AG10803 (cell line): ENCODE measurements around the gene FLNA.

Source experiments
- DNase-seq: peaks from one replicate; pipeline ENCODE4 v3.0.0; 2010; ENCODE audit warnings: low read depth
- H3K4me3 ChIP-seq: 2 replicates; pipeline ENCODE4 v1.5.1; 2011; ENCODE audit warnings: mild to moderate bottlenecking, low read length, control low read depth
- TF ChIP-seq, protein P1 (sequence below): conservative IDR thresholded peaks from 2 replicates; pipeline ENCODE4 v1.5.1; 2011; ENCODE audit warnings: mild to moderate bottlenecking, low read length, control low read depth, inconsistent platforms

The FLNA gene

GRCh38 chrX:154365052-154365600 is 9.3 kb downstream of the FLNA start:
- DNase-seq, result no peak
- TF ChIP-seq, protein P1, sequence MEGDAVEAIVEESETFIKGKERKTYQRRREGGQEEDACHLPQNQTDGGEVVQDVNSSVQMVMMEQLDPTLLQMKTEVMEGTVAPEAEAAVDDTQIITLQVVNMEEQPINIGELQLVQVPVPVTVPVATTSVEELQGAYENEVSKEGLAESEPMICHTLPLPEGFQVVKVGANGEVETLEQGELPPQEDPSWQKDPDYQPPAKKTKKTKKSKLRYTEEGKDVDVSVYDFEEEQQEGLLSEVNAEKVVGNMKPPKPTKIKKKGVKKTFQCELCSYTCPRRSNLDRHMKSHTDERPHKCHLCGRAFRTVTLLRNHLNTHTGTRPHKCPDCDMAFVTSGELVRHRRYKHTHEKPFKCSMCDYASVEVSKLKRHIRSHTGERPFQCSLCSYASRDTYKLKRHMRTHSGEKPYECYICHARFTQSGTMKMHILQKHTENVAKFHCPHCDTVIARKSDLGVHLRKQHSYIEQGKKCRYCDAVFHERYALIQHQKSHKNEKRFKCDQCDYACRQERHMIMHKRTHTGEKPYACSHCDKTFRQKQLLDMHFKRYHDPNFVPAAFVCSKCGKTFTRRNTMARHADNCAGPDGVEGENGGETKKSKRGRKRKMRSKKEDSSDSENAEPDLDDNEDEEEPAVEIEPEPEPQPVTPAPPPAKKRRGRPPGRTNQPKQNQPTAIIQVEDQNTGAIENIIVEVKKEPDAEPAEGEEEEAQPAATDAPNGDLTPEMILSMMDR, result no peak
- no peak overlapping the region for H3K4me3 ChIP-seq

DNA sequence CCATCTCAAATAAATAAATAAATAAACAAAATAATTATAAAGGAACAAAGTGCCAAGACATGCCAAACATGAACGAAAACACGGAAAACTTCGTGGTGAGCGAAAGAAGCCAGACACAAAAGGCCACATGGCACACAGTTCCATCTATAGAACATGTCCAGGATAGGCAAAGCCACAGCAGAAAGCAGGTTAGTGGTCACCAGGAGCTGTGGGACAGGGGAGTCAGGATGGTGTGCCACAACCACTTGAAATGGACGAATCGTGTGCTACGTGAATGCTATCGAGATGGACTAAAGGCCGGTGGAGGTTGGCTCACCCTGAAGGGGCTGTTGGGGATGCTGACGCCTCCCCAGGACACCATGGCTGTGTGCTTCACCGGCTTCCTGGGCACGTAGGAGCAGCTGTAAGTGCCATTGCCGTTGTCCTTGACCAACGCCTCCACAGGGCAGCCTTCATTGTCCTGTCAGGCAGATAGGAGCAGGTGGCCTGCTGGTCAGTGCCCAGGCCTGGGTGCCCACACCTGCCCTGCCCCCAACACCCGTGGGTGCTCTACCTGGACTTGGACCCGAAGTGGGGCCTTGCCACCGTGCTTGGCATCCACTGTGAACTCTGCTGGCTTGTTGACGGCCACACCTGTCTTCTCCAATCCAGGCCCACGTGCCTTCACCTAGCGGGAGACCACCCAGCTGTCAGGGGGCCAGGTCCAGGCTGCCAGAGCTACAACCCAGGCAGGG is 10.6 kb downstream of the FLNA start:
- TF ChIP-seq, protein P1, result no peak
- no peak overlapping the region for H3K4me3 ChIP-seq
- no peak for DNase-seq

DNA sequence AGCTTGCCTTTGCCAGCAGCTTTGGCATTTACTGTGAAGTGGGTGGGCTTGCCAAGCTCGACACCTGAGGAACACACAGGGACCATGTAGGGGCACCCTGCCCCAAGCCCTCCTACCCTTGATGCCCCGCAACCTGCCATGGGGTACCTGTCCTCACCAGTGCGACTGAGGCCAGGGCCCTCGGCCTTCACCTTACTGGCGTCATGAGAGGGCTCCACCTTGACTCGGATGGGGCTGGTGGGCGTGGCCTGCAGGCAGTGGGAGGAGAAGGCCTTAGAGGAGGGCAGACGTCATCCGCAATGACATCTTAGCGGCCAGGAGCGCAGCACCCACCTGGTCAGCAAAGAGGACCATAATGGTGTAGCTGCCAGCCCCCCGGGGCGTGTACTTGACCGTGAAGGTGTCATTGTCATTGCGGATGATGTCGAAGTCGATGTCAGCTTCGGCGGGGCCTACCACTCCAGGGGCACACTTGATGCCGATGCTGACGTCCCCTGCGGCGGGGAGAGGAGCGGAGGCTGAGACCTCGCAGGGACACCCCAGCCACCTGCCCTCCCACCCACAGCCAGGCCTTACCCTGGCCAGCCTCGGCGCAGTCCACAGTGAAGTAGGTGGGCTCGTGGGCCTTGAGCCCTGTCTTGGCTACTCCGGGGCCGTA is 12.2 kb downstream of the FLNA start:
- H3K4me3 ChIP-seq, result no peak overlapping the region
- TF ChIP-seq, protein P1, result no peak
- no peak for DNase-seq

DNA sequence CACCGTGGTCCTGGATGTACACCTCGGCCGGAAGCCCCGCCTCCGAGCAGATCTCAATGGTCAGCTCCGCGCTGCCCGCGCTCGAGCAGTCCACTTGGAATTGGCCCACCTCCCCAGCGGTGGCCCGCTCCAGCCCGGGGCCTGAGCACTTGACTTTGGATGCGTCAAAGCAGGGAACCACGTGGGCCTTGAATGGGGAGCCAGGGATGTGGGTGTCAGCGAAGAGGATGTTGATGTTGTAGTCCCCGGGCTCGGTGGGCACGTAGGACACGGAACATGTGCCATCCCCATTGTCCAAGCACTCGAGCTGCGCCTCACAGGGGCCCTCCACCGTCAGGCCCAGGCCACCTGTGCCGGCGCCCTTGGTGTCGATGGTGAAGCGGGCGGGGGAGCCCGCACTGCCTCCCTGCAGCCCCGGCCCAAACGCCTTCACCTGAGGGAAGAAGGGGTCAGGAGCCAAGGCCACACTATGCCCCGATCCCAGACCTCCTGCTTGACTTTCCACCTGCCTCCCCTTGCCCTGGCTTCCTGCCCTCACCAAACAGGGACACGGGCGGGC is 14.2 kb downstream of the FLNA start:
- DNase-seq, result no peak
- TF ChIP-seq, protein P1, result no peak
- H3K4me3 ChIP-seq, result no peak overlapping the region

DNA sequence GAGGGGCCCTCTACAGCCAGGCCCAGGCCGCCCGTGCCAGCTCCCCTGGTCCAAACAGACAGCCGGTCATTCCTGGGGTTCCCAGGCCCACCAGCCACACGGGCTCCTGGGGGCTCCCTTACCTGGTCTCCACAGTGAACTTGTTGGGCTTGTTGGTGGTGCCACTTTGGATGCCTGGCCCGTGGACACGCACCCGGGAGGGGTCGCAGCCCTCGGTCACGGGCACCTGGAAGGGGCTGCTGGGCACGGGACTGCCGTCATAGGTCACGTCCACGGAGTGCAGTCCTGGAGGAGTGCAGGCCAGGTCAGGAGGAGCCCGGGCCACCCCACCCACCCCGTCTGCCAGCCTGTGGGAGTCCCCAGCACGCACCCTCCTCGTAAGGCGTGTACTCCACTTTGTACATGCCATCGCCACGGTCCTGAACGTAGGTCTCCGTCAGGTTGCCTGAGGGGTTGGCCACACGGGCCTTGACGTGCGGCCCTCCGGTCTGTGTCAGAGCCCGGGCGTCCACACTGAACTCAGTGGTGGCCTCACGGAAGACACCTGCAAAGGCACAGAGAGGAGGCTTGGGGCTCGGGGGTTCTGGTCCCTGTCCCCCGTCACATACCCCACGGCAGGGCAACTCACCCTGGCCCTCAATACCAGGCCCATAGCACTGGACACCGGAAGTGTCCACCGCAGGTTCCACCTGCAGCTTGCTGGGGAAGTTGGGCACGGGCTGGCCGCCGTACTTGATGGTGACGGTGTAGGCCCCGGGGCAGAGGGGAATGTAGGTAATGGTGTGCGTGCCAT is 14.9 kb downstream of the FLNA start:
- DNase-seq, result no peak
- H3K4me3 ChIP-seq, result no peak overlapping the region
- TF ChIP-seq, protein P1, result no peak

GRCh38 chrX:154358829-154359228 is 15.6 kb downstream of the FLNA start:
- no peak for DNase-seq
- TF ChIP-seq, protein P1, result no peak

More at GRCh38 chrX:154358829-154359228, 15.6 kb downstream of the FLNA start:
- H3K4me3 ChIP-seq, result no peak overlapping the region
